Measurements from ENCODE around the gene SASH1.

GRCh38 chr6:148328876-148329555, 13.6 kb upstream of the SASH1 start:
- TF ChIP-seq, protein P1, sequence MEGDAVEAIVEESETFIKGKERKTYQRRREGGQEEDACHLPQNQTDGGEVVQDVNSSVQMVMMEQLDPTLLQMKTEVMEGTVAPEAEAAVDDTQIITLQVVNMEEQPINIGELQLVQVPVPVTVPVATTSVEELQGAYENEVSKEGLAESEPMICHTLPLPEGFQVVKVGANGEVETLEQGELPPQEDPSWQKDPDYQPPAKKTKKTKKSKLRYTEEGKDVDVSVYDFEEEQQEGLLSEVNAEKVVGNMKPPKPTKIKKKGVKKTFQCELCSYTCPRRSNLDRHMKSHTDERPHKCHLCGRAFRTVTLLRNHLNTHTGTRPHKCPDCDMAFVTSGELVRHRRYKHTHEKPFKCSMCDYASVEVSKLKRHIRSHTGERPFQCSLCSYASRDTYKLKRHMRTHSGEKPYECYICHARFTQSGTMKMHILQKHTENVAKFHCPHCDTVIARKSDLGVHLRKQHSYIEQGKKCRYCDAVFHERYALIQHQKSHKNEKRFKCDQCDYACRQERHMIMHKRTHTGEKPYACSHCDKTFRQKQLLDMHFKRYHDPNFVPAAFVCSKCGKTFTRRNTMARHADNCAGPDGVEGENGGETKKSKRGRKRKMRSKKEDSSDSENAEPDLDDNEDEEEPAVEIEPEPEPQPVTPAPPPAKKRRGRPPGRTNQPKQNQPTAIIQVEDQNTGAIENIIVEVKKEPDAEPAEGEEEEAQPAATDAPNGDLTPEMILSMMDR (IDR thresholded peaks at IDR 0.05; ENCODE audit: borderline replicate concordance, extremely low read depth, low read length, poor library complexity, severe bottlenecking), result no peak
- no peak for TF ChIP-seq EZH2 (IDR thresholded peaks at IDR 0.05; ENCODE audit: borderline replicate concordance, low read depth, low read length, severe bottlenecking)
